Uterus (tissue), 4 donors: ENCODE data around the gene MPG. TPM values are rescaled to one million over a fixed set of nuclear protein-coding genes. Genes with fewer than 3 reads are reported as not detected.

Source experiments
- DNase-seq, 2 donors: peaks; one replicate each; pipeline ENCODE4 v3.0.0-alpha.2; 2019 to 2020
- H3K27ac ChIP-seq, 2 donors: fragments of 200-600 bp; sonication (generic); 1 replicate in 1 of 2; 2 replicates in 1 of 2; pipeline ENCODE4 v1.5.1; 2016 to 2018
- H3K27me3 ChIP-seq, 2 donors: fragments of 200-600 bp; sonication (generic); one replicate each; pipeline ENCODE4 v1.5.1; 2018 to 2019; ENCODE audit warnings: control low read depth in 1 of 2
- H3K36me3 ChIP-seq, 2 donors: fragments of 200-600 bp; sonication (generic); one replicate each; pipeline ENCODE4 v1.5.1; 2019; ENCODE audit warnings: control low read depth in 1 of 2
- H3K4me1 ChIP-seq, 2 donors: fragments of 200-600 bp; sonication (generic); one replicate each; pipeline ENCODE4 v1.5.1; 2018 to 2019; ENCODE audit warnings: control low read depth in 1 of 2
- H3K4me3 ChIP-seq, 2 donors: fragments of 200-600 bp; sonication (generic); 1 replicate in 1 of 2; 2 replicates in 1 of 2; pipeline ENCODE4 v1.5.1; 2018 to 2019; ENCODE audit warnings: mild to moderate bottlenecking in 1 of 2
- H3K9me3 ChIP-seq, 2 donors: fragments of 200-600 bp; sonication (generic); one replicate each; pipeline ENCODE4 v1.5.1; 2019; ENCODE audit warnings: control low read depth in 1 of 2
- CTCF ChIP-seq, 4 experiments: fragments of 200-600 bp in 2 of 4; fragments of 450-650 bp in 2 of 4; sonication (generic) in 2 of 4; IDR thresholded peaks; one replicate each; pipeline ENCODE4 v1.5.1; 2016 to 2019; ENCODE audit warnings: antibody characterized with exemption in 4 of 4, mild to moderate bottlenecking in 2 of 4, moderate library complexity in 1 of 4
- POLR2A ChIP-seq, 2 donors: fragments of 450-650 bp; IDR thresholded peaks; one replicate each; pipeline ENCODE4 v1.6.1; 2016; ENCODE audit warnings: antibody characterized with exemption in 2 of 2, mild to moderate bottlenecking in 1 of 2, moderate library complexity in 1 of 2
- intact Hi-C: fragments of 100-400 bp; cut with DNase I; formaldehyde crosslinking; loops from one replicate; pipeline ENCODE4 v1.15.1; 2023; ENCODE audit warnings: low total_unique reads
- total RNA-seq, 4 donors: library from RNA; depleted of rRNA in 3 of 4; stranded (reverse); fragments of >200 nt in 3 of 4; gene quantifications; one replicate each; pipeline versions ENCODE4 v1.1.0 to v1.2.4, GENCODE V29; 2014 to 2023
- donor health status: DM: yes; HTN: yes; CAD: no.

MPG gene
- total RNA-seq, 4 donors from 2014 or later = 35.7 to 305 (median 63.7) TPM

GRCh38 chr16:101586-101985, 23.6 kb downstream of the MPG start:
- H3K27me3 ChIP-seq = no peaks in the 10 kb centered on the region
- TF ChIP-seq CTCF (IDR thresholded peaks at IDR 0.05) = no peak
- no peak for TF ChIP-seq POLR2A (IDR thresholded peaks at IDR 0.05)
- no peak for DNase-seq
- H3K9me3 ChIP-seq = no peaks in the 10 kb centered on the region
- intact Hi-C loops = no loop called here
- H3K27ac ChIP-seq = peak overlapping the region; percentile 56 to 67
- H3K36me3 ChIP-seq = no peaks in the 10 kb centered on the region
- H3K4me1 ChIP-seq = peaks cover 0 to 11% of the 10 kb centered on the region in 2 donors
- H3K4me3 ChIP-seq = no peak overlapping the region

GRCh38 chr16:102060-102855, 24.2 kb downstream of the MPG start:
- peaks cover 0 to 9% of the 10 kb centered on the region in 2 donors for H3K4me1 ChIP-seq
- peak; percentile 68 for DNase-seq
- TF ChIP-seq POLR2A (IDR thresholded peaks at IDR 0.05) (no peak), CTCF (IDR thresholded peaks at IDR 0.05) (no peak)
- intact Hi-C loops = no loop called here
- no peak overlapping the region for H3K4me3 ChIP-seq
- peak overlapping the region; percentile 56 to 67 for H3K27ac ChIP-seq
- no peaks in the 10 kb centered on the region for H3K9me3 ChIP-seq
- no peaks in the 10 kb centered on the region for H3K27me3 ChIP-seq
- H3K36me3 ChIP-seq = no peaks in the 10 kb centered on the region

- intact Hi-C loops = no loop called here
- Histone ChIP-seq H3K4me3 (no peak overlapping the region), H3K36me3 (no peaks in the 10 kb centered on the region), H3K27me3 (no peaks in the 10 kb centered on the region), H3K27ac (no peak overlapping the region), H3K4me1 (peaks cover 0 to 6% of the 10 kb centered on the region in 2 donors), H3K9me3 (no peaks in the 10 kb centered on the region)
- TF ChIP-seq POLR2A (IDR thresholded peaks at IDR 0.05) = no peak
- no peak for TF ChIP-seq CTCF (IDR thresholded peaks at IDR 0.05)
- no peak for DNase-seq
Observed at GRCh38 chr16:104355-104754, 26.3 kb downstream of the MPG start.

- no peak for TF ChIP-seq CTCF (IDR thresholded peaks at IDR 0.05)
- TF ChIP-seq POLR2A (IDR thresholded peaks at IDR 0.05) = no peak
- Histone ChIP-seq H3K9me3 (no peaks in the 10 kb centered on the region), H3K36me3 (no peaks in the 10 kb centered on the region), H3K27ac (no peak overlapping the region), H3K4me3 (no peak overlapping the region), H3K27me3 (no peaks in the 10 kb centered on the region), H3K4me1 (peaks cover 0 to 6% of the 10 kb centered on the region in 2 donors)
- intact Hi-C loops = no loop called here
- DNase-seq = no peak
Observed at GRCh38 chr16:104928-105327, 26.9 kb downstream of the MPG start.

- TF ChIP-seq POLR2A (IDR thresholded peaks at IDR 0.05) (no peak), CTCF (IDR thresholded peaks at IDR 0.05) (no peak)
- intact Hi-C loops = no loop called here
- Histone ChIP-seq H3K9me3 (no peaks in the 10 kb centered on the region), H3K27me3 (no peaks in the 10 kb centered on the region), H3K4me1 (peaks cover 0 to 6% of the 10 kb centered on the region in 2 donors), H3K27ac (no peak overlapping the region), H3K4me3 (no peak overlapping the region), H3K36me3 (no peaks in the 10 kb centered on the region)
- no peak for DNase-seq
Observed at GRCh38 chr16:105521-105920, 27.5 kb downstream of the MPG start.
